HEK293 (cell line): Measurements from ENCODE around the gene ZKSCAN5.
A peak's percentile ranks its signal among the peaks of the same experiment; 100 is the strongest.

Experiments used
- CTCF ChIA-PET: fragments of 350-600 bp; formaldehyde crosslinking; extraction: SDS; loops from one replicate; lab custom pipeline; 2021; ENCODE audit warnings: antibody characterized with exemption; lab: Yijun Ruan, JAX
- POLR2A ChIA-PET: fragments of 300-600 bp; formaldehyde crosslinking; extraction: SDS; loops from one replicate; lab custom pipeline; 2020; ENCODE audit warnings: antibody characterized with exemption, inconsistent platforms; lab: Yijun Ruan, JAX
- H3K27ac ChIP-seq: fragments of 200-500 bp; sonication (Bioruptor generic); 2 replicates; pipeline ENCODE4 v1.5.1; 2014; ENCODE audit warnings: low read depth, low read length, control low read depth, inconsistent platforms; ENCODE audit errors: extremely low read depth
- H3K36me3 ChIP-seq, 2 experiments: fragments of 200-500 bp in 1 of 2; sonication (Bioruptor generic) in 1 of 2; 1 replicate in 1 of 2; 2 replicates in 1 of 2; pipeline ENCODE4 v1.5.1; 2014 to 2017; ENCODE audit warnings: inconsistent platforms in 2 of 2, low read length in 2 of 2; ENCODE audit not compliant: control insufficient read depth in 2 of 2, insufficient read depth in 1 of 2
- H3K4me1 ChIP-seq: fragments of 200-500 bp; sonication (Bioruptor generic); 2 replicates; pipeline ENCODE4 v1.5.1; 2014; ENCODE audit warnings: mild to moderate bottlenecking, low read length, inconsistent platforms; ENCODE audit not compliant: control insufficient read depth, insufficient read depth
- H3K4me3 ChIP-seq: 2 replicates; pipeline ENCODE4 v1.5.1; 2011; ENCODE audit warnings: low read depth, mild to moderate bottlenecking, control low read depth, low read length, moderate library complexity
- H3K9me3 ChIP-seq: fragments of 200-500 bp; sonication (Bioruptor generic); 2 replicates; pipeline ENCODE4 v1.5.1; 2014; ENCODE audit warnings: low read depth, low read length, inconsistent platforms; ENCODE audit not compliant: control insufficient read depth, insufficient read depth
- KLF1 ChIP-seq: fragments of 450-650 bp; formaldehyde crosslinking; IDR thresholded peaks from 2 replicates; pipeline ENCODE4 v1.5.1; 2016; ENCODE audit warnings: missing biosample characterization, missing genetic modification characterization
- OVOL3 ChIP-seq: fragments of 450-650 bp; formaldehyde crosslinking; IDR thresholded peaks from 2 replicates; pipeline ENCODE4 v1.5.1; 2016; ENCODE audit warnings: missing biosample characterization, missing genetic modification characterization
- PATZ1 ChIP-seq: fragments of 450-650 bp; formaldehyde crosslinking; IDR thresholded peaks from 2 replicates; pipeline ENCODE4 v1.5.1; 2016; ENCODE audit warnings: missing biosample characterization, missing genetic modification characterization
- PRDM4 ChIP-seq: fragments of 450-650 bp; formaldehyde crosslinking; IDR thresholded peaks from 2 replicates; pipeline ENCODE4 v1.5.1; 2017; ENCODE audit warnings: missing biosample characterization, missing genetic modification characterization
- TSHZ1 ChIP-seq: fragments of 450-650 bp; formaldehyde crosslinking; IDR thresholded peaks from 2 replicates; pipeline ENCODE4 v1.5.1; 2016; ENCODE audit warnings: missing biosample characterization, missing genetic modification characterization, borderline replicate concordance
- ZBTB48 ChIP-seq: fragments of 450-650 bp; formaldehyde crosslinking; IDR thresholded peaks from 2 replicates; pipeline ENCODE4 v1.5.1; 2016; ENCODE audit warnings: missing biosample characterization, missing genetic modification characterization
- ZBTB6 ChIP-seq: fragments of 450-650 bp; formaldehyde crosslinking; IDR thresholded peaks from 2 replicates; pipeline ENCODE4 v1.5.1; 2017; ENCODE audit warnings: missing biosample characterization, missing genetic modification characterization
- ZFP37 ChIP-seq: fragments of 450-650 bp; formaldehyde crosslinking; IDR thresholded peaks from 2 replicates; pipeline ENCODE4 v1.5.1; 2016; ENCODE audit warnings: missing biosample characterization, missing genetic modification characterization
- ZIC2 ChIP-seq: fragments of 450-650 bp; formaldehyde crosslinking; IDR thresholded peaks from 2 replicates; pipeline ENCODE4 v1.5.1; 2016; ENCODE audit warnings: missing biosample characterization, missing genetic modification characterization
- ZNF10 ChIP-seq: fragments of 450-650 bp; formaldehyde crosslinking; IDR thresholded peaks from 2 replicates; pipeline ENCODE4 v1.5.1; 2017; ENCODE audit warnings: missing biosample characterization, missing genetic modification characterization
- ZNF121 ChIP-seq: fragments of 450-650 bp; formaldehyde crosslinking; IDR thresholded peaks from 2 replicates; pipeline ENCODE4 v1.5.1; 2016; ENCODE audit warnings: missing biosample characterization, missing genetic modification characterization
- ZNF169 ChIP-seq: fragments of 450-650 bp; formaldehyde crosslinking; IDR thresholded peaks from 2 replicates; pipeline ENCODE4 v1.5.1; 2016; ENCODE audit warnings: missing biosample characterization, missing genetic modification characterization
- ZNF302 ChIP-seq: fragments of 450-650 bp; formaldehyde crosslinking; IDR thresholded peaks from 2 replicates; pipeline ENCODE4 v1.5.1; 2016; ENCODE audit warnings: missing biosample characterization, missing genetic modification characterization, low read depth
- ZNF350 ChIP-seq: fragments of 450-650 bp; formaldehyde crosslinking; IDR thresholded peaks from 2 replicates; pipeline ENCODE4 v1.5.0; 2017; ENCODE audit warnings: missing biosample characterization, mild to moderate bottlenecking, missing genetic modification characterization
- ZNF398 ChIP-seq: fragments of 450-650 bp; formaldehyde crosslinking; IDR thresholded peaks from 2 replicates; pipeline ENCODE4 v1.5.1; 2017; ENCODE audit warnings: missing biosample characterization, missing genetic modification characterization
- ZNF513 ChIP-seq: fragments of 450-650 bp; IDR thresholded peaks from 2 replicates; pipeline ENCODE4 v1.5.1; 2018; ENCODE audit warnings: missing biosample characterization, missing genetic modification characterization
- ZNF549 ChIP-seq: fragments of 450-650 bp; IDR thresholded peaks from 2 replicates; pipeline ENCODE4 v1.5.1; 2018; ENCODE audit warnings: missing biosample characterization, missing genetic modification characterization, mild to moderate bottlenecking, inconsistent platforms, moderate library complexity
- ZNF560 ChIP-seq: fragments of 450-650 bp; formaldehyde crosslinking; IDR thresholded peaks from 2 replicates; pipeline ENCODE4 v1.5.1; 2017; ENCODE audit warnings: missing biosample characterization, missing genetic modification characterization, borderline replicate concordance
- ZNF585B ChIP-seq: fragments of 450-650 bp; formaldehyde crosslinking; IDR thresholded peaks from 2 replicates; pipeline ENCODE4 v1.5.1; 2016; ENCODE audit warnings: missing biosample characterization, missing genetic modification characterization
- ZNF600 ChIP-seq: fragments of 450-650 bp; formaldehyde crosslinking; IDR thresholded peaks from 2 replicates; pipeline ENCODE4 v1.5.1; 2016; ENCODE audit warnings: missing biosample characterization, missing genetic modification characterization
- ZNF624 ChIP-seq: fragments of 450-650 bp; formaldehyde crosslinking; IDR thresholded peaks from 2 replicates; pipeline ENCODE4 v1.5.1; 2017; ENCODE audit warnings: missing biosample characterization, missing genetic modification characterization
- ZNF692 ChIP-seq: fragments of 450-650 bp; formaldehyde crosslinking; IDR thresholded peaks from 2 replicates; pipeline ENCODE4 v1.5.1; 2016; ENCODE audit warnings: missing biosample characterization, missing genetic modification characterization
- ZNF76 ChIP-seq: fragments of 450-650 bp; formaldehyde crosslinking; IDR thresholded peaks from 2 replicates; pipeline ENCODE4; 2016; ENCODE audit warnings: low read depth, missing biosample characterization, missing genetic modification characterization, borderline replicate concordance
- ZNF777 ChIP-seq: fragments of 450-650 bp; formaldehyde crosslinking; IDR thresholded peaks from 2 replicates; pipeline ENCODE4 v1.5.1; 2017; ENCODE audit warnings: missing biosample characterization, missing genetic modification characterization, borderline replicate concordance

Gene ZKSCAN5

GRCh38 chr7:99505324-99505662 lies 831 bp downstream of the ZKSCAN5 start (continued):
- TF ChIP-seq PRDM4 (tag by site-specific recombination) (no peak), ZNF350 (no peak), ZNF169 (tag by site-specific recombination) (no peak), TSHZ1 (tag by site-specific recombination) (no peak), ZNF692 (tag by site-specific recombination) (0 out of 2 replicates have a peak, but pooled peaks have one; percentile 1), ZFP37 (tag by site-specific recombination) (0 out of 2 replicates have a peak, but pooled peaks have one; percentile 2), ZBTB48 (tag by site-specific recombination) (no peak), ZNF585B (no peak)
- TF ChIP-seq, all 188 proteins: peak for 4

GRCh38 chr7:99514050-99514449 lies 9.6 kb downstream of the ZKSCAN5 start:
- Histone ChIP-seq H3K9me3 (no peaks in the 10 kb centered on the region), H3K36me3 (peaks cover 32 to 42% of the 10 kb centered on the region in 2 experiments), H3K4me1 (no peaks in the 10 kb centered on the region), H3K4me3 (no peak overlapping the region), H3K27ac (no peak overlapping the region)
- ChIA-PET POLR2A (no interaction called here), CTCF (interaction anchor here (0.6 kb wide), 1 partner anchor 1540 kb away, joined by 3 read pairs; no protein-coding TSS in a partner anchor)
- no peak for TF ChIP-seq ZNF624
- no peak for TF ChIP-seq ZNF560 (tag by site-specific recombination)
- TF ChIP-seq ZNF398 (tag by site-specific recombination): no peak
- no peak for TF ChIP-seq OVOL3 (tag by site-specific recombination)
- TF ChIP-seq ZNF302 (tag by site-specific recombination): no peak
- TF ChIP-seq ZNF777 (tag by site-specific recombination): no peak
- TF ChIP-seq ZNF121 (tag by site-specific recombination): no peak
- TF ChIP-seq ZNF10 (tag by site-specific recombination): no peak
- TF ChIP-seq ZNF549 (tag by site-specific recombination): no peak
- no peak for TF ChIP-seq PATZ1 (tag by site-specific recombination)
- no peak for TF ChIP-seq KLF1
- no peak for TF ChIP-seq ZBTB6 (tag by site-specific recombination)
- no peak for TF ChIP-seq ZNF513 (tag by site-specific recombination)
- no peak for TF ChIP-seq ZNF76 (tag by site-specific recombination)
- no peak for TF ChIP-seq ZIC2 (tag by site-specific recombination)
- TF ChIP-seq ZNF600 (tag by site-specific recombination): no peak
